ENCODE measurements around the gene JAML.

- TF ChIP-seq, protein P1, sequence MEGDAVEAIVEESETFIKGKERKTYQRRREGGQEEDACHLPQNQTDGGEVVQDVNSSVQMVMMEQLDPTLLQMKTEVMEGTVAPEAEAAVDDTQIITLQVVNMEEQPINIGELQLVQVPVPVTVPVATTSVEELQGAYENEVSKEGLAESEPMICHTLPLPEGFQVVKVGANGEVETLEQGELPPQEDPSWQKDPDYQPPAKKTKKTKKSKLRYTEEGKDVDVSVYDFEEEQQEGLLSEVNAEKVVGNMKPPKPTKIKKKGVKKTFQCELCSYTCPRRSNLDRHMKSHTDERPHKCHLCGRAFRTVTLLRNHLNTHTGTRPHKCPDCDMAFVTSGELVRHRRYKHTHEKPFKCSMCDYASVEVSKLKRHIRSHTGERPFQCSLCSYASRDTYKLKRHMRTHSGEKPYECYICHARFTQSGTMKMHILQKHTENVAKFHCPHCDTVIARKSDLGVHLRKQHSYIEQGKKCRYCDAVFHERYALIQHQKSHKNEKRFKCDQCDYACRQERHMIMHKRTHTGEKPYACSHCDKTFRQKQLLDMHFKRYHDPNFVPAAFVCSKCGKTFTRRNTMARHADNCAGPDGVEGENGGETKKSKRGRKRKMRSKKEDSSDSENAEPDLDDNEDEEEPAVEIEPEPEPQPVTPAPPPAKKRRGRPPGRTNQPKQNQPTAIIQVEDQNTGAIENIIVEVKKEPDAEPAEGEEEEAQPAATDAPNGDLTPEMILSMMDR (IDR thresholded peaks at IDR 0.05), result no peak
- TF ChIP-seq POLR2A (IDR thresholded peaks at IDR 0.05), result no peak
Measured at GRCh38 chr11:118151431-118151830, 73.4 kb downstream of the JAML start.

All from heart left ventricle (tissue), 13 donors.